NAMALWA (cell line): ENCODE results near the gene PROZ.

Experiments used
- DNase-seq: peaks from one replicate; pipeline ENCODE4 v3.0.0-alpha.2; 2015; ENCODE audit warnings: low spot score

Gene PROZ

GRCh38 chr13:113120300-113121182 lies 37.9 kb upstream of the PROZ start:
- no peak for DNase-seq

- no peak for DNase-seq
These were observed 37.1 kb upstream of the PROZ start for GRCh38 chr13:113121183-113121927.

GRCh38 chr13:113121928-113122471 lies 36.4 kb upstream of the PROZ start:
- DNase-seq = no peak

GRCh38 chr13:113122550-113123225 lies 35.8 kb upstream of the PROZ start, which contains the start of gene F10:
Gene F10, plus strand, starts transcription at chr13:113122799. Its CDS starts 57 bp downstream, at chr13:113122856.
- DNase-seq = no peak

GRCh38 chr13:113123226-113124201 lies 34.9 kb upstream of the PROZ start:
- peak; percentile 46 for DNase-seq

GRCh38 chr13:113124211-113124970 lies 34.1 kb upstream of the PROZ start:
- DNase-seq = no peak

GRCh38 chr13:113125506-113126264 lies 32.8 kb upstream of the PROZ start:
- DNase-seq = no peak

GRCh38 chr13:113126265-113127150 lies 31.9 kb upstream of the PROZ start:
- no peak for DNase-seq

- DNase-seq = no peak
These were observed 29.0 kb upstream of the PROZ start for GRCh38 chr13:113129480-113129879.

- no peak for DNase-seq
These were observed 28.3 kb upstream of the PROZ start for GRCh38 chr13:113129921-113130750.

- DNase-seq = no peak
These were observed 23.1 kb upstream of the PROZ start for GRCh38 chr13:113135281-113135760.

- no peak for DNase-seq
These were observed 20.7 kb upstream of the PROZ start for GRCh38 chr13:113137691-113138298.

- DNase-seq = no peak
These were observed 19.5 kb upstream of the PROZ start for GRCh38 chr13:113138792-113139551.

GRCh38 chr13:113139577-113139976 lies 18.9 kb upstream of the PROZ start:
- no peak for DNase-seq

GRCh38 chr13:113140677-113141600 lies 17.5 kb upstream of the PROZ start:
- DNase-seq = no peak
